D721Med (cell line): ENCODE measurements around the gene EFCAB11.

Source experiments
- DNase-seq: peaks from one replicate; pipeline ENCODE4 v3.0.0; 2011; ENCODE audit warnings: low spot score; ENCODE audit not compliant: insufficient read length
- FAIRE-seq: peaks from 2 replicates; lab custom pipeline; 2011; peaks lifted over from hg19 to GRCh38; lab: Jason Lieb, UNC
- CTCF ChIP-seq: IDR thresholded peaks from 2 replicates; pipeline ENCODE4 v1.5.1; 2012; ENCODE audit warnings: mild to moderate bottlenecking, control low read depth; ENCODE audit not compliant: insufficient read depth; ENCODE audit errors: missing control alignments

Gene EFCAB11

GRCh38 chr14:89990218-89990617 lies 35.7 kb upstream of the EFCAB11 start:
- no peak for TF ChIP-seq CTCF
- FAIRE-seq: no peak
- DNase-seq: no peak

GRCh38 chr14:89988787-89989186 lies 34.3 kb upstream of the EFCAB11 start:
- TF ChIP-seq CTCF: no peak
- no peak for DNase-seq
- FAIRE-seq: no peak

GRCh38 chr14:89987161-89987475 lies 32.6 kb upstream of the EFCAB11 start:
- no peak for TF ChIP-seq CTCF

GRCh38 chr14:89986462-89987160 lies 32.1 kb upstream of the EFCAB11 start:
- TF ChIP-seq CTCF: no peak
- DNase-seq (no peak), FAIRE-seq (no peak)

More at GRCh38 chr14:89987161-89987475, 32.6 kb upstream of the EFCAB11 start:
- DNase-seq (no peak), FAIRE-seq (no peak)

GRCh38 chr14:89983375-89983774 lies 28.8 kb upstream of the EFCAB11 start:
- FAIRE-seq (no peak), DNase-seq (no peak)
- TF ChIP-seq CTCF: no peak

GRCh38 chr14:89978656-89979055 lies 24.1 kb upstream of the EFCAB11 start:
- FAIRE-seq (no peak), DNase-seq (no peak)
- no peak for TF ChIP-seq CTCF

GRCh38 chr14:89977668-89978067 lies 23.1 kb upstream of the EFCAB11 start:
- no peak for FAIRE-seq
- no peak for TF ChIP-seq CTCF
- no peak for DNase-seq
